Measurements from ENCODE around the gene TPCN2. TPM values are rescaled to one million over a fixed set of nuclear protein-coding genes. Genes with fewer than 3 reads are reported as not detected.
"Not testable (repeated sequence)": the region's sequence is repeated elsewhere in the genome, so short reads cannot be mapped to it uniquely, and the experiment has no call there.

TPCN2 gene
- total RNA-seq, 1 donor: 11.1 TPM

DNA sequence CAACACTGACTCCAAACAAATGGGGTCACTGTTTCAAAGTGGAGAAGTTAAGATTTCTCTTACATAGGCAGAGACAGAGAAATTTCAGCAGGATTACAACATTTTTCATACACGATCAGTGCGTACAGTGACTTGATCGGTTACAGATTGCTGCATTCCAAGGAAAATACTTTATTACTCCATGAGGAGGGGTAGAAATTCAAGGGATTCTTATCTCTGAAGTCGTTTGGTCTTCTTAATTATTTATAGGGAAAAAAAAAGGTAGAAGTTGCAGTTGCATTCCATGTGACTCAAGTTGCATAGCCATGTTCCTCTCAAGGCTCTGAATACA lies 96.3 kb downstream of the TPCN2 start:
- H3K4me3 ChIP-seq (ENCODE audit: low read depth, low read length): no peak overlapping the region
- peak; percentile 61 for DNase-seq (ENCODE audit: low read depth)

DNA sequence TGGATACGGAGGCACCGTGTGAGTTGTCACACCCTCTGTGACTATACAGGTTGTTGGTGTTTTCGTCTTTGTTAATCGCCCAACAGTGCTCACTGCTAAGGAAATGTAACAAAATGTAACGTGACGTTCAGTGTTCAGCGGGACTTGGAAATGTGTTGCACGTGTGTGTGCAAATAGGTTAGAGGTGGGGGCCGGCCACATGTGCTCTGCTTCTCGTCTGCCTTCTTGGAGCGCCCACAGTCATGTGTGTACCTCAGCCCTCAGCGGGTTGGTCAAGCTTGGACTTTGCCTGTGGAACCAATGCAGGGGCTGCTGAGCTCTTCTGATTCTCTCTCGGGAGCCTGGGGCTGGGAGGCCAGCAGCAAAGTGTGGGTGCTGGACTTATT lies 99.6 kb downstream of the TPCN2 start:
- no peak for TF ChIP-seq CTCF (IDR thresholded peaks at IDR 0.05; ENCODE audit: insufficient read depth, low read length)
- H3K4me3 ChIP-seq (ENCODE audit: low read depth, low read length): no peak overlapping the region
- DNase-seq (ENCODE audit: low read depth): no peak

More for the DNA sequence above, 96.3 kb downstream of the TPCN2 start:
- no peak for TF ChIP-seq CTCF (IDR thresholded peaks at IDR 0.05; ENCODE audit: insufficient read depth, low read length)

DNA sequence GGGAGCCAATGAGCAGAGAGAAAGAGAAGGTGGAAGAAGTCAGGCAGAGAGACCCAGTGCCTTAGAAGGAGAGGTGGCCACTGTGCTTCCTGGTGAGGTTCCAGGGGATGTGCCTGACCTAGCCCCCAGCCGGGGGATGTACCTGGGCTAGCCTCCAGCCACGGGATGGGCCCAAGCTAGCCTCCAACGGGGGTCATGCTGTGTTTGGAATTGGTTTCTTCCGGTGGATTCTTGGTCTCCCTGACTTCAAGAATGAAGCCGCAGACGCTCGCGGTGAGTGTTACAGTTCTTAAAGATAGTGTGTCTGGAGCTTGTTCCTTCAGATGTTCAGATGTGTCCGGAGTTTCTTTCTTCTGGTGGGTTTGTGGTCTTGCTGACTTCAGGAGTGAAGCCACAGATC lies 100.1 kb downstream of the TPCN2 start:
- no peak overlapping the region for H3K4me3 ChIP-seq (ENCODE audit: low read depth, low read length)
- TF ChIP-seq CTCF (IDR thresholded peaks at IDR 0.05; ENCODE audit: insufficient read depth, low read length): no peak
- no peak for DNase-seq (ENCODE audit: low read depth)

DNA sequence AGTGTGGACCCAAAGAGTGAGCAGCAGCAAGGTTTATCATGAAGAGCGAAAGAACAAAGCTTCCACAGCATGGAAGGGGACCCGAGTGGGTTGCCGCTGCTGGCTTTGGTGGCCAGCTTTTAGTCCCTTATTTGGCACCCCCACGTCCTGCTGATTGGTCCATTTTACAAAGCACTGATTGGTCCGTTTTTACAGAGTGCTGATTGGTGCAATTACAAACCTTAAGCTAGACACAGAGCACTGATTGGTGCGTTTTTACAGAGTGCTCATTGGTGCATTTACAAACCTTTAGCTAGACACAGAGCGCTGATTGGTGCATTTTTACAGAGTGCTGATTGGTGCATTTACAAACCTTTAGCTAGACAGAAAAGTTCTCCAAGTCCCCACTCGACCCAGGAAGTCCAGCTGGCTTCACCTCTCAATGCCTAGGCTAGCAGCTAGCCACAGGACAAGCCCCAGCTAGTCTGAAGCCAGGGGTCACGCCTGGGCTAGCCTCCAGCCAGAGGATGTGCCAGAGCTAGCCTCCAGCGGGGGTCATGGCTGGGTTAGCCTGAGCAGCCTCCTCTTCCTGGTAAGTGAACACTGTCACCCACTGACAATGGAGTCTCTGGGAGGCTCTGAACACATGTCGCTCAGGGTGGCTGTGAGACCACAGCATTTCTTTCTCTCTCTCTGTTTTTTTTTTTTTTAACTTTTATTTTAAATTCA lies 100.8 kb downstream of the TPCN2 start:
- not testable (repeated sequence) for DNase-seq (ENCODE audit: low read depth)

GRCh38 chr11:69150175-69150574 lies 101.4 kb downstream of the TPCN2 start:
- DNase-seq (ENCODE audit: low read depth): no peak
- no peak overlapping the region for H3K4me3 ChIP-seq (ENCODE audit: low read depth, low read length)
- TF ChIP-seq CTCF (IDR thresholded peaks at IDR 0.05; ENCODE audit: insufficient read depth, low read length): no peak

More for the DNA sequence above, 100.8 kb downstream of the TPCN2 start:
- not testable (repeated sequence) for H3K4me3 ChIP-seq (ENCODE audit: low read depth, low read length)

GRCh38 chr11:69151836-69152235 lies 103.1 kb downstream of the TPCN2 start:
- TF ChIP-seq CTCF (IDR thresholded peaks at IDR 0.05; ENCODE audit: insufficient read depth, low read length): no peak
- no peak for DNase-seq (ENCODE audit: low read depth)
- no peak overlapping the region for H3K4me3 ChIP-seq (ENCODE audit: low read depth, low read length)

GRCh38 chr11:69152733-69153421 lies 104.1 kb downstream of the TPCN2 start:
- DNase-seq (ENCODE audit: low read depth): no peak
- no peak for TF ChIP-seq CTCF (IDR thresholded peaks at IDR 0.05; ENCODE audit: insufficient read depth, low read length)

More at GRCh38 chr11:69152733-69153421, 104.1 kb downstream of the TPCN2 start:
- no peak overlapping the region for H3K4me3 ChIP-seq (ENCODE audit: low read depth, low read length)

Data from fibroblast of the aortic adventitia (primary cell).